ENCODE data around the gene PNCK.
"Not testable (repeated sequence)": the region's sequence is repeated elsewhere in the genome, so short reads cannot be mapped to it uniquely, and the experiment has no call there.

The PNCK gene

GRCh38 chrX:153709726-153710674 is 36.4 kb upstream of the PNCK start:
- no peak for TF ChIP-seq CTCF (IDR thresholded peaks at IDR 0.05; ENCODE audit: extremely low read depth, insufficient read depth, missing control alignments)
- DNase-seq (ENCODE audit: low spot score): no peak
- in situ Hi-C loops (cut with MboI; ENCODE audit: low pct_unique_long_range_greater_than_20kb, low sequenced_read_pairs, unreplicated experiment): no loop called here

GRCh38 chrX:153708415-153708814 is 34.8 kb upstream of the PNCK start:
- peak; percentile 51 for TF ChIP-seq CTCF (IDR thresholded peaks at IDR 0.05; ENCODE audit: extremely low read depth, insufficient read depth, missing control alignments)
- no peak for DNase-seq (ENCODE audit: low spot score)
- in situ Hi-C loops (cut with MboI; ENCODE audit: low pct_unique_long_range_greater_than_20kb, low sequenced_read_pairs, unreplicated experiment): no loop called here

GRCh38 chrX:153707406-153707805 is 33.8 kb upstream of the PNCK start:
- TF ChIP-seq CTCF (IDR thresholded peaks at IDR 0.05; ENCODE audit: extremely low read depth, insufficient read depth, missing control alignments): no peak
- in situ Hi-C loops (cut with MboI; ENCODE audit: low pct_unique_long_range_greater_than_20kb, low sequenced_read_pairs, unreplicated experiment): no loop called here
- no peak for DNase-seq (ENCODE audit: low spot score)

- no peak for TF ChIP-seq CTCF (IDR thresholded peaks at IDR 0.05; ENCODE audit: extremely low read depth, insufficient read depth, missing control alignments)
- in situ Hi-C loops (cut with MboI; ENCODE audit: low pct_unique_long_range_greater_than_20kb, low sequenced_read_pairs, unreplicated experiment): no loop called here
- DNase-seq (ENCODE audit: low spot score): no peak
Measured at GRCh38 chrX:153706799-153707198, 33.2 kb upstream of the PNCK start.

- DNase-seq (ENCODE audit: low spot score); in situ Hi-C loops (cut with MboI; ENCODE audit: low pct_unique_long_range_greater_than_20kb, low sequenced_read_pairs, unreplicated experiment): not testable (repeated sequence)
Measured at GRCh38 chrX:153705403-153706060, 31.9 kb upstream of the PNCK start.

- DNase-seq (ENCODE audit: low spot score); in situ Hi-C loops (cut with MboI; ENCODE audit: low pct_unique_long_range_greater_than_20kb, low sequenced_read_pairs, unreplicated experiment): not testable (repeated sequence)
Measured at GRCh38 chrX:153704631-153705402, 31.2 kb upstream of the PNCK start.

GRCh38 chrX:153704021-153704526 is 30.5 kb upstream of the PNCK start:
- no peak for TF ChIP-seq CTCF (IDR thresholded peaks at IDR 0.05; ENCODE audit: extremely low read depth, insufficient read depth, missing control alignments)
- DNase-seq (ENCODE audit: low spot score): no peak
- in situ Hi-C loops (cut with MboI; ENCODE audit: low pct_unique_long_range_greater_than_20kb, low sequenced_read_pairs, unreplicated experiment): no loop called here

All from GM13977 (cell line).